SU-DHL-6 (cell line): ENCODE measurements around the gene TSPAN17.

Experiments used
- EZH2phosphoT487 ChIP-seq: fragments of 200-600 bp; sonication (generic), shearing (Covaris generic); conservative IDR thresholded peaks from 2 replicates; pipeline ENCODE4 v1.6.1; 2018; ENCODE audit warnings: mild to moderate bottlenecking, antibody characterized with exemption, low read length, moderate library complexity, mixed read lengths
- TF ChIP-seq, protein P1 (sequence below): fragments of 200-600 bp; sonication (generic); IDR thresholded peaks from one replicate; pipeline ENCODE4 v1.5.1; 2017; ENCODE audit warnings: antibody characterized with exemption, mild to moderate bottlenecking, low read length, moderate library complexity; ENCODE audit not compliant: insufficient read depth, poor library complexity, severe bottlenecking

DNA sequence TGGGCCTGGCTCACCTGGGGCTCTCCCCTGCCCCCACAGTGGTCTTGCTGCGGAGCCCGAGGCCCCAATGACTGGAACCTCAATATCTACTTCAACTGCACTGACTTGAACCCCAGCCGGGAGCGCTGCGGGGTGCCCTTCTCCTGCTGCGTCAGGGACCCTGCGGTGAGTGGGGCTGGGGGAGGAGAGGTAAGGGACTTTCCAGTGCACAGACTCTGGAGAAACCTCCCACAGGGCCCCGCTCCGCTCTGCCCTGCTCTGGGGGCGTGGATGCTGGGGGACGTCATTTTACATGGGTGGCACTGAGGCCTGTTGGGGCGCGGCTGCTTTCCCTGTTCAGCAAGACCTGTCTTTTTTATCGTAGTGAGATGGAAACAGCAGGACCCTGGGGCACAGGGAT, 7.6 kb downstream of the TSPAN17 start:
- TF ChIP-seq, protein P1, sequence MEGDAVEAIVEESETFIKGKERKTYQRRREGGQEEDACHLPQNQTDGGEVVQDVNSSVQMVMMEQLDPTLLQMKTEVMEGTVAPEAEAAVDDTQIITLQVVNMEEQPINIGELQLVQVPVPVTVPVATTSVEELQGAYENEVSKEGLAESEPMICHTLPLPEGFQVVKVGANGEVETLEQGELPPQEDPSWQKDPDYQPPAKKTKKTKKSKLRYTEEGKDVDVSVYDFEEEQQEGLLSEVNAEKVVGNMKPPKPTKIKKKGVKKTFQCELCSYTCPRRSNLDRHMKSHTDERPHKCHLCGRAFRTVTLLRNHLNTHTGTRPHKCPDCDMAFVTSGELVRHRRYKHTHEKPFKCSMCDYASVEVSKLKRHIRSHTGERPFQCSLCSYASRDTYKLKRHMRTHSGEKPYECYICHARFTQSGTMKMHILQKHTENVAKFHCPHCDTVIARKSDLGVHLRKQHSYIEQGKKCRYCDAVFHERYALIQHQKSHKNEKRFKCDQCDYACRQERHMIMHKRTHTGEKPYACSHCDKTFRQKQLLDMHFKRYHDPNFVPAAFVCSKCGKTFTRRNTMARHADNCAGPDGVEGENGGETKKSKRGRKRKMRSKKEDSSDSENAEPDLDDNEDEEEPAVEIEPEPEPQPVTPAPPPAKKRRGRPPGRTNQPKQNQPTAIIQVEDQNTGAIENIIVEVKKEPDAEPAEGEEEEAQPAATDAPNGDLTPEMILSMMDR, result no peak
- no peak for TF ChIP-seq EZH2phosphoT487
